LNCaP clone FGC (cell line): ENCODE measurements around the gene SMIM24.

Experiments
- DNase-seq: peaks from one replicate; pipeline ENCODE4 v3.0.0-alpha.2; 2011; ENCODE audit warnings: low read depth
- H3K4me3 ChIP-seq: 2 replicates; pipeline ENCODE4 v1.5.1; 2011; ENCODE audit warnings: mild to moderate bottlenecking, low read depth, low read length, control low read depth
- CTCF ChIP-seq: IDR thresholded peaks from 2 replicates; pipeline ENCODE4 v1.5.1; 2012; ENCODE audit warnings: mild to moderate bottlenecking; ENCODE audit not compliant: control insufficient read depth, insufficient read depth; ENCODE audit errors: extremely low read depth

SMIM24 gene

GRCh38 chr19:3524904-3525451 is 44.7 kb upstream of the SMIM24 start:
- no peak for DNase-seq
- H3K4me3 ChIP-seq = no peak overlapping the region
- TF ChIP-seq CTCF = no peak

DNA sequence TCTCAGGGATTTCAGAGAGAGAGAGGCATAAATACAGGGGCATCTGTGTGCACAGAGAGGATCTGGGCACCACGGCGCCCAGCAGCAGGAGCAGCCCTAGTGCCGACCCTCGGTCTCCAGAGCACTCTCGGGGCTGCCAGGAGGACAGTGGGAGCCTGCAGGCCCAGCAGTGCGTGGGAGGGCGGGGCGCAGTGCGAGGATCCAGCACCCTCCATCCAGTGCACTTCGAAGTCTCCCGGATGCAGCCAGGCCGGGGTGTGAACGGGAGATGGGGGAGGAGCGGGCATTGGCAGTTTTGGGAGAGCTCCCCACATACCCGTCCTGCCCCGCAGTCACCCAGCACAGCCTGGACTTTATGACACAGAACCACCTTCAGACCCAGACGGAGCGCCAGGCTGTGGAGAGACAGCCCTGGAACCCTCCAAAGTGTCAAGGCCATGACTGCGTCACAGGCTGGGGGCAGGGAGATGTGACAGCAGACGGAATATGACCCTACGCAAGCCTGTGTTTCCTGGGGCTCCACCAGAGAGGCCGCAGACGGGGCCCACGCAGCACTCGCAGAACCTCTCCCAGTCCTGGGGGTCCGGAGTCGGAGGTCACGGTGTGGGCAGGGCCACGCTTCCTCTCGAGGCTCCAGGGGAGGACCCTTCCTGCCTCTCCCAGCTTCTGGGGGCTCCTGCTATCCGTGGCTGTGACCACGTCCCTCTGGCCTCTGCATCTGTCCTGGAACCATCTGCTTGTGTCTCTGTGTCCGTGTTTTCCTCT is 43.9 kb upstream of the SMIM24 start:
- no peak for DNase-seq

GRCh38 chr19:3523361-3524077 is 43.2 kb upstream of the SMIM24 start:
- TF ChIP-seq CTCF = no peak
- H3K4me3 ChIP-seq = no peak overlapping the region
- DNase-seq = no peak

More for the DNA sequence above, 43.9 kb upstream of the SMIM24 start:
- no peak overlapping the region for H3K4me3 ChIP-seq
- TF ChIP-seq CTCF = no peak

DNA sequence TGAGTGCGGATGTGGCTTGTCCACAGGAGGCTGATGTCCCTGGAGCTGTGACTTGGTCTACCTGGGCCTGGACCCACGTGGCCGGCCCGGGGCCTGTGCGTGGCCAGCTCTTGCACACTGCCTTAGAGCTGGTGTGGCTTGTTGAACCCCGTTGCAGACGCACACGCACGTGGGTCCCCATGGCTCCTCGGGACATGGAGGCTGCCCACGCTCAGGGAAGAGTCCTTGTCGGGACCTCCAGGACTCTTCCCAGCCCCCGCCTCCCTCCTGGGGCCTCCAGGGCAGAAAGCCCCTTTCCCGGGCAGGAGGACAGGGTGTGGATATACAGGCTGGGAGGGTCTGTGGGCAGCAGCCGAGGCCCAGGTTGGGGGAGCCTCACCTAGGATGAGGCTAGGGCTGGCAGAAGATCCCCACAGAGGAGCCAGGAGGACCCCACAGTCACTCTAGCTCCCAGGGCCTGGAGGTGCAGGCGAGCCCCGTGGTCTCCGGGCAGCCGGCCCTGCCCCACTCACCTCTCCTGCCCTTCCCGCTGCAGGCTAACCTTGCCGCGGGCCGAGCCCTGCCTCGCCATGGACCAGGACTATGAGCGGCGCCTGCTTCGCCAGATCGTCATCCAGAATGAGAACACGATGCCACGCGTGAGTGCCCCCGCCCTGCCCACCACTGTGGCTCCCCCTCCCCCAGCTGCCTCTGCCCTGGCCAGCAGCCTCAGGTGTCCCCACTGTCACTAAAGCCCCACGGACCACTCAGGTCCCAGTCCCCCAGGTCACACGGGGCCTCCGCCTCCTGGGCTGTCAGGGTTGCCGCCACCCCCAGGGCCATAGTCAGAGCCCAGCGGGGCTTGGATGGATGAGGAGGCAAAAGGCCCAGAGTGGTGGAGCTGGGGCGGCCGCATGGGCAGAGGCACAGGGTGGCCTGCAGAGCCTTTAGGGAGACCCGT is 42.4 kb upstream of the SMIM24 start:
- no peak for TF ChIP-seq CTCF
- no peak overlapping the region for H3K4me3 ChIP-seq
- no peak for DNase-seq

DNA sequence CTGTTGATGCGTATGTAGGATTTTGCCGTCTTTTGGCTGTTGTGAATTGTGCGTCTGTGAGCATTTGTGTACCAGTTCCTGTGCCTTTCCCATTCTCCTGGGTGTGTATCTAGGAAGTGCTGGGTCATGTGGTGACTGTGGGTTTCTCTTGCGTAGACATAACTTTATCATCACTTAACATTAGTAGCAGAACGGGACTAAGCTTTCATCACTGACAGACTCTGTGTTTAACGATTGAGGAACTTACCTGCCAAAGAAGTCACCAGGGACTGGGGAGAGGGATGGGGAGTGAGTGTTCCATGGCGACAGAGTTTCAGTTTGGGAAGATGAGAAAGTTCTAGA is 40.8 kb upstream of the SMIM24 start:
- no peak for TF ChIP-seq CTCF
- no peak for DNase-seq
- H3K4me3 ChIP-seq = no peak overlapping the region
